Immature natural killer cell (primary cell): ENCODE measurements around the gene CCR5. TPM values are rescaled to one million over a fixed set of nuclear protein-coding genes. Genes with fewer than 3 reads are reported as not detected.

Experiments
- DNase-seq, 3 donors: peaks; one replicate each; pipeline ENCODE4 v3.0.0; 2022; ENCODE audit warnings: mixed read lengths in 1 of 3
- H3K27ac Mint-ChIP-seq, 6 donors: one replicate each; pipeline ENCODE4 v1.8.0; 2020; ENCODE audit warnings: mixed read lengths in 6 of 6, mild to moderate bottlenecking in 5 of 6, inconsistent platforms in 4 of 6, moderate library complexity in 3 of 6
- H3K27me3 Mint-ChIP-seq, 3 donors: one replicate each; pipeline ENCODE4 v1.8.0; 2020 to 2021; ENCODE audit warnings: low read depth in 3 of 3, mild to moderate bottlenecking in 3 of 3, mixed read lengths in 3 of 3, moderate library complexity in 3 of 3, inconsistent platforms in 1 of 3
- H3K36me3 Mint-ChIP-seq, 3 donors: one replicate each; pipeline ENCODE4 v1.8.0; 2020; ENCODE audit warnings: mixed read lengths in 3 of 3, inconsistent platforms in 2 of 3, mild to moderate bottlenecking in 2 of 3
- H3K4me1 Mint-ChIP-seq, 2 donors: one replicate each; pipeline ENCODE4 v1.8.0; 2020; ENCODE audit warnings: inconsistent platforms in 2 of 2, mild to moderate bottlenecking in 2 of 2, mixed read lengths in 2 of 2, moderate library complexity in 1 of 2
- H3K4me3 Mint-ChIP-seq, 5 donors: one replicate each; pipeline ENCODE4 v1.8.0; 2020; ENCODE audit warnings: mild to moderate bottlenecking in 5 of 5, mixed read lengths in 5 of 5, inconsistent platforms in 3 of 5, moderate library complexity in 3 of 5
- H3K9me3 Mint-ChIP-seq, 6 donors: one replicate each; pipeline ENCODE4 v1.8.0; 2020; ENCODE audit warnings: mild to moderate bottlenecking in 6 of 6, mixed read lengths in 6 of 6, inconsistent platforms in 4 of 6, moderate library complexity in 3 of 6
- polyA plus RNA-seq, 3 donors: library from polyadenylated mRNA; unstranded; fragments of 300-500 nt; fragmentation: Illumina TruSeq; gene quantifications; one replicate each; pipeline ENCODE4 v1.2.3, GENCODE V29; 2021

CCR5 gene
- polyA plus RNA-seq, 3 donors from 2014 or later: 1.4 to 4.2 TPM; not detected in 1

DNA sequence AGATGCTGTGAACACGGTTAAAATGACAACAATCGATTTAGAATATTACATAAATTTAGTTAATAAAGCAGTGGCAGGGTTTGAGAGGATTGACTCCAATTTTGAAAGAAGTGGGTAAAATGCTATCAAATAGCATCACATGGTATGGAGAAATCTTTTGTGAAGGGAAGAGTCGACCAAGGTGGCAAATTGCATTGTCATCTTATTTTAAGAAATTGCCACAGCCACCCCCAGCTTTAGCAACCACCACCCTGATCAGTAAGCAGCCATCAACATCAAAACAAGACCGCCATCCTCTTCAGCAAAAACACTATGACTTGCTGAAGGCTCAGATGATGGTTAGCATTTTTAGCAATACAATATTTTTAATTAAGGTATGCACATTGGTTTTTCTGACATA, 5.7 kb upstream of the CCR5 start:
- Mint-ChIP-seq H3K4me3 (no peak overlapping the region), H3K27ac (no peak overlapping the region), H3K36me3 (peaks cover 0 to 6% (median 6%) of the 10 kb centered on the region in 3 donors), H3K27me3 (peaks cover 3% of the 10 kb centered on the region in 3 donors), H3K9me3 (peaks cover 0 to 1% (median 0%) of the 10 kb centered on the region in 6 donors), H3K4me1 (peaks cover 57 to 70% of the 10 kb centered on the region in 2 donors)
- DNase-seq: no peak

DNA sequence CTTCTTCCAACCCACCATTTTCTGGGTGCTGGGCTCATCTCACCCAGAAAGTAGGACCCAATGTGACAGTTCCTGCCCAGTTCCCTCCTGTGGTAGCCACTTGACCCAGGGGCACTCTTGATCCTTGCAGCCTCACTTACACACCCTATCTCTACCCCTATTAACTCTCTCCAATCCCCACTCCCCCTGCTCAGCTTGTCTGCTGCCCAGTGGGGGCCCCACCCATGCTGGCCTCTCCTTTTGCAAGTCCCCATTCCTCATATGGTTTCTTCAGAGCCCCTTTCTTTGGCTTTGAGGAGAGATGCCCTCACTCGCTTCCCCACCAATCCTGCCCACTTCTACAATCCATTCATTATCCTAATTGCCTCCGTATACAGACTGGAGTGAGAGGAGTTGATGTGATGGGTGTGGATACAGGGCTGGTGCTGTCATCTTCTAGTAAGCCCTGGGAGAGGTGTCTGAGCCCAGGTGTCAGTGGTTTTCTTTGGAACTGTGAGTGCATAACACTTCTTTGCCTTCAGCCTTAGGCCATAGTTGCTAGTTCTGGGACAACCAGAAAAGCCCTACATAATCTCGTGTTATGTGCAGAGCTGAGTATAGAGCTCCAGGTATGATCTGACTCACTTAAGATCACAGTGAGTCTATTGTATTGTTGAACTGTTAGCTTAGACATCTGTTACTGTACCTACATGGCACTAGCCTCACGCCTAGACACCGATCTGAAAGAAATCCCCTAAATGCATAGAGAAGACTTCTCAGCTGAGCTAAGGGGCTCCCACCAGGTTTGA, 4.8 kb upstream of the CCR5 start:
- no peak for DNase-seq
- H3K36me3 Mint-ChIP-seq: peaks cover 0 to 6% (median 6%) of the 10 kb centered on the region in 3 donors
- peaks cover 0 to 1% (median 0%) of the 10 kb centered on the region in 6 donors for H3K9me3 Mint-ChIP-seq
- peaks cover 55 to 70% of the 10 kb centered on the region in 2 donors for H3K4me1 Mint-ChIP-seq
- peak overlapping the region in 1 of 6 donors; percentile 67 for H3K27ac Mint-ChIP-seq
- H3K27me3 Mint-ChIP-seq: peaks cover 2 to 5% (median 3%) of the 10 kb centered on the region in 3 donors
- H3K4me3 Mint-ChIP-seq: no peak overlapping the region

DNA sequence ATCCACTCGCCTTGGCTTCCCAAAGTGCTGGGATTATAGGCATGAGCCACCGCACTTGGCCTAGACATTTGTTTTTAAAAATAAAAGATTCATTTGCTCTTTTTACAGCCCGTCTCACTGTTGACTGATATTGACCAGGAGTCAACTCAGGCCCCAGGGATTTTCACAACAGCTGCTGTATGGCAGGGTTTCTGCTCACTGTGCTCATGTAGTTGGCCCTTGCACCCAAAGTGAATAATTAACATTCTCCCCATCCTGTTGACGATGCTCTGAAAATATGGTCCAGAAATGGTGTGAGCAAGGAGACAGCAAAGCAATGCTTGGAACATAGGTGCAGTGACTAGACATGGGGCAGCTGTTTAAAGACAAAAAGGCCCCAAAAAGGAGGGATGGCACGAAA, 2.9 kb upstream of the CCR5 start:
- DNase-seq: no peak
- H3K27me3 Mint-ChIP-seq: peaks cover 1 to 5% (median 3%) of the 10 kb centered on the region in 3 donors
- peak overlapping the region in 4 of 6 donors; percentile 36 to 68 (median 51) for H3K27ac Mint-ChIP-seq
- peaks cover 0 to 6% (median 6%) of the 10 kb centered on the region in 3 donors for H3K36me3 Mint-ChIP-seq
- peak overlapping the region in 1 of 5 donors; percentile 49 for H3K4me3 Mint-ChIP-seq
- peaks cover 0 to 1% (median 0%) of the 10 kb centered on the region in 6 donors for H3K9me3 Mint-ChIP-seq
- H3K4me1 Mint-ChIP-seq: peaks cover 50 to 71% of the 10 kb centered on the region in 2 donors

DNA sequence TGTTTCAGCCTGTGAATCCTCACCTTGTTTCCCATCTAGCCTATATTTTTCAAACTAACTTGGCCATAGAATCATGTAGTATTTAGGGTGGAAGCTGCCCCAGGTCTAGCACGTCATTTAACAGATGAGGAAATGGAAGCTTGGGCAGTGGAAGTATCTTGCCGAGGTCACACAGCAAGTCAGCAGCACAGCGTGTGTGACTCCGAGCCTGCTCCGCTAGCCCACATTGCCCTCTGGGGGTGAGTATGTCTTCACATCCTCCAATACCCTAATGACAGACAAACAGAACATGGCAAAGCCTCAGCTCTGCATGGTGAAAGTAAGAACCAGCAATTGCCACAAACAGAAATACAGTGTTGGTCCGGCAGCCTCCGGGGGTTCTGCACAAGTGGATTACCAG, 2.2 kb upstream of the CCR5 start:
- Mint-ChIP-seq H3K9me3 (peaks cover 0 to 1% (median 0%) of the 10 kb centered on the region in 6 donors), H3K27ac (peak overlapping the region in 5 of 6 donors; percentile 37 to 68 (median 61)), H3K4me1 (peaks cover 55 to 77% of the 10 kb centered on the region in 2 donors), H3K4me3 (peak overlapping the region in 4 of 5 donors; percentile 36 to 61 (median 50)), H3K36me3 (peaks cover 0 to 6% (median 6%) of the 10 kb centered on the region in 3 donors), H3K27me3 (peaks cover 4 to 5% (median 5%) of the 10 kb centered on the region in 3 donors)
- DNase-seq: peak; percentile 65 to 79 (median 68)

DNA sequence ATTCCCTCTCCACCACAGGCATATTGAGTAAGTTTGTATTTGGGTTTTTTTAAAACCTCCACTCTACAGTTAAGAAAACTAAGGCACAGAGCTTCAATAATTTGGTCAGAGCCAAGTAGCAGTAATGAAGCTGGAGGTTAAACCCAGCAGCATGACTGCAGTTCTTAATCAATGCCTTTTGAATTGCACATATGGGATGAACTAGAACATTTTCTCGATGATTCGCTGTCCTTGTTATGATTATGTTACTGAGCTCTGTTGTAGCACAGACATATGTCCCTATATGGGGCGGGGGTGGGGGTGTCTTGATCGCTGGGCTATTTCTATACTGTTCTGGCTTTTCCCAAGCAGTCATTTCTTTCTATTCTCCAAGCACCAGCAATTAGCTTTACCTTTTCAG, 1.6 kb upstream of the CCR5 start:
- peaks cover 4 to 5% (median 5%) of the 10 kb centered on the region in 3 donors for H3K27me3 Mint-ChIP-seq
- H3K9me3 Mint-ChIP-seq: peaks cover 0 to 1% (median 0%) of the 10 kb centered on the region in 6 donors
- peak overlapping the region in 1 of 5 donors; percentile 88 for H3K4me3 Mint-ChIP-seq
- peaks cover 60 to 82% of the 10 kb centered on the region in 2 donors for H3K4me1 Mint-ChIP-seq
- peak overlapping the region in 5 of 6 donors; percentile 37 to 94 (median 75) for H3K27ac Mint-ChIP-seq
- H3K36me3 Mint-ChIP-seq: peaks cover 0 to 6% (median 6%) of the 10 kb centered on the region in 3 donors
- DNase-seq: no peak

DNA sequence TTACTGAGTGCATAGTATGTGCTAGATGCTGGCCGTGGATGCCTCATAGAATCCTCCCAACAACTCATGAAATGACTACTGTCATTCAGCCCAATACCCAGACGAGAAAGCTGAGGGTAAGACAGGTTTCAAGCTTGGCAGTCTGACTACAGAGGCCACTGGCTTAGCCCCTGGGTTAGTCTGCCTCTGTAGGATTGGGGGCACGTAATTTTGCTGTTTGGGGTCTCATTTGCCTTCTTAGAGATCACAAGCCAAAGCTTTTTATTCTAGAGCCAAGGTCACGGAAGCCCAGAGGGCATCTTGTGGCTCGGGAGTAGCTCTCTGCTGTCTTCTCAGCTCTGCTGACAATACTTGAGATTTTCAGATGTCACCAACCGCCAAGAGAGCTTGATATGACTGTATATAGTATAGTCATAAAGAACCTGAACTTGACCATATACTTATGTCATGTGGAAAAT, 1.0 kb upstream of the CCR5 start:
- H3K9me3 Mint-ChIP-seq: peaks cover 0 to 1% (median 0%) of the 10 kb centered on the region in 6 donors
- peaks cover 0 to 4% (median 3%) of the 10 kb centered on the region in 3 donors for H3K36me3 Mint-ChIP-seq
- H3K4me3 Mint-ChIP-seq: peak overlapping the region in 2 of 5 donors; percentile 20 to 88
- peaks cover 4 to 7% (median 5%) of the 10 kb centered on the region in 3 donors for H3K27me3 Mint-ChIP-seq
- H3K4me1 Mint-ChIP-seq: peaks cover 65 to 86% of the 10 kb centered on the region in 2 donors
- DNase-seq: no peak
- H3K27ac Mint-ChIP-seq: peak overlapping the region; percentile 36 to 94 (median 72)

DNA sequence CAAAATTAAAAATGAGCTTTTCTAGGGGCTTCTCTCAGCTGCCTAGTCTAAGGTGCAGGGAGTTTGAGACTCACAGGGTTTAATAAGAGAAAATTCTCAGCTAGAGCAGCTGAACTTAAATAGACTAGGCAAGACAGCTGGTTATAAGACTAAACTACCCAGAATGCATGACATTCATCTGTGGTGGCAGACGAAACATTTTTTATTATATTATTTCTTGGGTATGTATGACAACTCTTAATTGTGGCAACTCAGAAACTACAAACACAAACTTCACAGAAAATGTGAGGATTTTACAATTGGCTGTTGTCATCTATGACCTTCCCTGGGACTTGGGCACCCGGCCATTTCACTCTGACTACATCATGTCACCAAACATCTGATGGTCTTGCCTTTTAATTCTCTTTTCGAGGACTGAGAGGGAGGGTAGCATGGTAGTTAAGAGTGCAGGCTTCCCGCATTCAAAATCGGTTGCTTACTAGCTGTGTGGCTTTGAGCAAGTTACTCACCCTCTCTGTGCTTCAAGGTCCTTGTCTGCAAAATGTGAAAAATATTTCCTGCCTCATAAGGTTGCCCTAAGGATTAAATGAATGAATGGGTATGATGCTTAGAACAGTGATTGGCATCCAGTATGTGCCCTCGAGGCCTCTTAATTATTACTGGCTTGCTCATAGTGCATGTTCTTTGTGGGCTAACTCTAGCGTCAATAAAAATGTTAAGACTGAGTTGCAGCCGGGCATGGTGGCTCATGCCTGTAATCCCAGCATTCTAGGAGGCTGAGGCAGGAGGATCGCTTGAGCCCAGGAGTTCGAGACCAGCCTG, 984 bp downstream of the CCR5 start:
- H3K36me3 Mint-ChIP-seq: no peaks in the 10 kb centered on the region
- no peaks in the 10 kb centered on the region for H3K9me3 Mint-ChIP-seq
- peaks cover 2 to 7% (median 2%) of the 10 kb centered on the region in 3 donors for H3K27me3 Mint-ChIP-seq
- peak overlapping the region; percentile 60 to 88 (median 72) for H3K4me3 Mint-ChIP-seq
- H3K27ac Mint-ChIP-seq: peak overlapping the region in 4 of 6 donors; percentile 8 to 94 (median 44)
- peaks cover 76 to 91% of the 10 kb centered on the region in 2 donors for H3K4me1 Mint-ChIP-seq
- DNase-seq: no peak

DNA sequence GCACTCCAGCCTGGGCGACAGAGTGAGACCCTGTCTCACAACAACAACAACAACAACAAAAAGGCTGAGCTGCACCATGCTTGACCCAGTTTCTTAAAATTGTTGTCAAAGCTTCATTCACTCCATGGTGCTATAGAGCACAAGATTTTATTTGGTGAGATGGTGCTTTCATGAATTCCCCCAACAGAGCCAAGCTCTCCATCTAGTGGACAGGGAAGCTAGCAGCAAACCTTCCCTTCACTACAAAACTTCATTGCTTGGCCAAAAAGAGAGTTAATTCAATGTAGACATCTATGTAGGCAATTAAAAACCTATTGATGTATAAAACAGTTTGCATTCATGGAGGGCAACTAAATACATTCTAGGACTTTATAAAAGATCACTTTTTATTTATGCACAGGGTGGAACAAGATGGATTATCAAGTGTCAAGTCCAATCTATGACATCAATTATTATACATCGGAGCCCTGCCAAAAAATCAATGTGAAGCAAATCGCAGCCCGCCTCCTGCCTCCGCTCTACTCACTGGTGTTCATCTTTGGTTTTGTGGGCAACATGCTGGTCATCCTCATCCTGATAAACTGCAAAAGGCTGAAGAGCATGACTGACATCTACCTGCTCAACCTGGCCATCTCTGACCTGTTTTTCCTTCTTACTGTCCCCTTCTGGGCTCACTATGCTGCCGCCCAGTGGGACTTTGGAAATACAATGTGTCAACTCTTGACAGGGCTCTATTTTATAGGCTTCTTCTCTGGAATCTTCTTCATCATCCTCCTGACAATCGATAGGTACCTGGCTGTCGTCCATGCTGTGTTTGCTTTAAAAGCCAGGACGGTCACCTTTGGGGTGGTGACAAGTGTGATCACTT, 2.0 kb downstream of the CCR5 start:
- Mint-ChIP-seq H3K9me3 (no peaks in the 10 kb centered on the region), H3K27me3 (peaks cover 2 to 7% (median 2%) of the 10 kb centered on the region in 3 donors), H3K4me1 (peaks cover 80 to 91% of the 10 kb centered on the region in 2 donors), H3K36me3 (no peaks in the 10 kb centered on the region), H3K27ac (peak overlapping the region in 3 of 6 donors; percentile 14 to 94 (median 80)), H3K4me3 (peak overlapping the region; percentile 41 to 88 (median 65))
- peak in 1 of 3 donors; percentile 52 for DNase-seq

DNA sequence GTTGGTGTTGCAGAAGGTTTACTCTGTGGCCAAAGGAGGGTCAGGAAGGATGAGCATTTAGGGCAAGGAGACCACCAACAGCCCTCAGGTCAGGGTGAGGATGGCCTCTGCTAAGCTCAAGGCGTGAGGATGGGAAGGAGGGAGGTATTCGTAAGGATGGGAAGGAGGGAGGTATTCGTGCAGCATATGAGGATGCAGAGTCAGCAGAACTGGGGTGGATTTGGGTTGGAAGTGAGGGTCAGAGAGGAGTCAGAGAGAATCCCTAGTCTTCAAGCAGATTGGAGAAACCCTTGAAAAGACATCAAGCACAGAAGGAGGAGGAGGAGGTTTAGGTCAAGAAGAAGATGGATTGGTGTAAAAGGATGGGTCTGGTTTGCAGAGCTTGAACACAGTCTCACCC, 4.0 kb downstream of the CCR5 start:
- no peaks in the 10 kb centered on the region for H3K36me3 Mint-ChIP-seq
- DNase-seq: no peak

DNA sequence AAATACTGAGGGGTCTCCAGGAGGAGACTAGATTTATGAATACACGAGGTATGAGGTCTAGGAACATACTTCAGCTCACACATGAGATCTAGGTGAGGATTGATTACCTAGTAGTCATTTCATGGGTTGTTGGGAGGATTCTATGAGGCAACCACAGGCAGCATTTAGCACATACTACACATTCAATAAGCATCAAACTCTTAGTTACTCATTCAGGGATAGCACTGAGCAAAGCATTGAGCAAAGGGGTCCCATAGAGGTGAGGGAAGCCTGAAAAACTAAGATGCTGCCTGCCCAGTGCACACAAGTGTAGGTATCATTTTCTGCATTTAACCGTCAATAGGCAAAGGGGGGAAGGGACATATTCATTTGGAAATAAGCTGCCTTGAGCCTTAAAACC, 4.5 kb downstream of the CCR5 start:
- Mint-ChIP-seq H3K4me3 (peak overlapping the region in 4 of 5 donors; percentile 8 to 76 (median 38)), H3K9me3 (no peaks in the 10 kb centered on the region), H3K4me1 (peaks cover 63 to 77% of the 10 kb centered on the region in 2 donors)

More for the DNA sequence above, 4.0 kb downstream of the CCR5 start:
- Mint-ChIP-seq H3K9me3 (no peaks in the 10 kb centered on the region), H3K27ac (peak overlapping the region in 5 of 6 donors; percentile 28 to 77 (median 52)), H3K4me1 (peaks cover 67 to 78% of the 10 kb centered on the region in 2 donors), H3K4me3 (peak overlapping the region; percentile 2 to 76 (median 51)), H3K27me3 (peaks cover 2 to 5% (median 2%) of the 10 kb centered on the region in 3 donors)

DNA sequence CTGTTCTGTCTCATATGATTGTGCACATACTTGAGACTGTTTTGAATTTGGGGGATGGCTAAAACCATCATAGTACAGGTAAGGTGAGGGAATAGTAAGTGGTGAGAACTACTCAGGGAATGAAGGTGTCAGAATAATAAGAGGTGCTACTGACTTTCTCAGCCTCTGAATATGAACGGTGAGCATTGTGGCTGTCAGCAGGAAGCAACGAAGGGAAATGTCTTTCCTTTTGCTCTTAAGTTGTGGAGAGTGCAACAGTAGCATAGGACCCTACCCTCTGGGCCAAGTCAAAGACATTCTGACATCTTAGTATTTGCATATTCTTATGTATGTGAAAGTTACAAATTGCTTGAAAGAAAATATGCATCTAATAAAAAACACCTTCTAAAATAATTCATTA, 5.1 kb downstream of the CCR5 start:
- Mint-ChIP-seq H3K9me3 (no peaks in the 10 kb centered on the region), H3K4me3 (peak overlapping the region; percentile 3 to 76 (median 46)), H3K36me3 (no peaks in the 10 kb centered on the region), H3K4me1 (peaks cover 63 to 77% of the 10 kb centered on the region in 2 donors), H3K27ac (peak overlapping the region in 5 of 6 donors; percentile 24 to 77 (median 68)), H3K27me3 (peaks cover 2 to 3% (median 2%) of the 10 kb centered on the region in 3 donors)
- peak in 2 of 3 donors; percentile 12 to 17 for DNase-seq

More for the DNA sequence above, 4.5 kb downstream of the CCR5 start:
- DNase-seq: no peak
- no peaks in the 10 kb centered on the region for H3K36me3 Mint-ChIP-seq
- peak overlapping the region in 5 of 6 donors; percentile 46 to 77 (median 70) for H3K27ac Mint-ChIP-seq
- peaks cover 2 to 5% (median 2%) of the 10 kb centered on the region in 3 donors for H3K27me3 Mint-ChIP-seq

DNA sequence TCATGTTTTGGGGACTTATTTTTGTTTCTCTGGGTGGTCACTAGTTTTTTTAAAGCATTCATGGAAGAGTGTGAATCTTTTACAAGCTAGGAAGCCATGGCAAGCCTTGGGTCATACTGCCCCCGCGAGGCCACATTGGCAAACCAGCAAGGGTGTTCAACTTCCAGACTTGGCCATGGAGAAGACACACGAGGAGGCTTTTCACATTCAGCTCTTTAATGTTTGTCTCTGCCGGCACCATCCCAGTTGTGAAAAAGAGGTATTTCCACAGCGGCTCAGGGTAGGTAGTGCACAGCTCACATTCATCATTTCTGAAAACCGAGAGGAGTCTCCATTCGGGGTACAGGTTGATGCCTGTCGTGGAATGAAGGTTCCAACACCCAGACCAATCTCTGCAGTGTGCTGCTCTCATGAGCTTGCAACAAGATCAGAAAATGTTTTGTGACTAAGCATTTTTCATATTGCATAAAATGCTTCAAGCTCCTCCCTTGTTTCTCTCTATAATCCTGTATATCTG, 7.7 kb downstream of the CCR5 start:
- peaks cover 53 to 63% of the 10 kb centered on the region in 2 donors for H3K4me1 Mint-ChIP-seq
- no peaks in the 10 kb centered on the region for H3K36me3 Mint-ChIP-seq
- peak overlapping the region in 1 of 6 donors; percentile 43 for H3K27ac Mint-ChIP-seq
- no peak overlapping the region for H3K4me3 Mint-ChIP-seq
- H3K27me3 Mint-ChIP-seq: peaks cover 0 to 3% (median 0%) of the 10 kb centered on the region in 3 donors
- no peaks in the 10 kb centered on the region for H3K9me3 Mint-ChIP-seq
- peak; percentile 47 to 65 (median 52) for DNase-seq
